Osteoblast (primary cell): ENCODE results near the gene NCEH1. TPM values are rescaled to one million over a fixed set of nuclear protein-coding genes. Genes with fewer than 3 reads are reported as not detected.

Experiments used
- DNase-seq: peaks from one replicate; pipeline ENCODE4 v3.0.0; 2011; ENCODE audit warnings: low spot score, mixed read lengths; ENCODE audit not compliant: insufficient read length; ENCODE audit errors: missing footprints
- H2AFZ ChIP-seq: 2 replicates; pipeline ENCODE4 v1.6.0; 2011; ENCODE audit warnings: mild to moderate bottlenecking, low read length
- H3K27ac ChIP-seq: 2 replicates; pipeline ENCODE4 v1.5.1; 2011; ENCODE audit warnings: mild to moderate bottlenecking, low read depth, low read length, moderate library complexity
- H3K27me3 ChIP-seq: 2 replicates; pipeline ENCODE4 v1.6.0; 2012; ENCODE audit warnings: mild to moderate bottlenecking, control low read depth, inconsistent platforms, low read length, moderate library complexity; ENCODE audit not compliant: insufficient read depth
- H3K36me3 ChIP-seq: 2 replicates; pipeline ENCODE4 v1.5.1; 2011; ENCODE audit warnings: mild to moderate bottlenecking, low read length, control low read depth, moderate library complexity; ENCODE audit not compliant: insufficient read depth
- H3K4me1 ChIP-seq: 2 replicates; pipeline ENCODE4 v1.5.1; 2011; ENCODE audit warnings: mild to moderate bottlenecking, low read length, control low read depth, moderate library complexity; ENCODE audit not compliant: insufficient read depth
- H3K4me2 ChIP-seq: 2 replicates; pipeline ENCODE4 v1.6.0; 2011; ENCODE audit warnings: mild to moderate bottlenecking, low read length; ENCODE audit not compliant: insufficient read depth
- H3K4me3 ChIP-seq: fragments of 200-600 bp; sonication (generic); 3 replicates; pipeline ENCODE4 v1.5.1; 2012; ENCODE audit warnings: mild to moderate bottlenecking, low read length, inconsistent platforms; ENCODE audit not compliant: insufficient read depth
- H3K79me2 ChIP-seq: 2 replicates; pipeline ENCODE4 v1.6.0; 2012; ENCODE audit warnings: mild to moderate bottlenecking, low read length, control low read depth, inconsistent platforms; ENCODE audit not compliant: insufficient read depth
- H3K9me3 ChIP-seq: 2 replicates; pipeline ENCODE4 v1.5.1; 2011; ENCODE audit warnings: low read depth, low read length, control low read depth
- H4K20me1 ChIP-seq: 2 replicates; pipeline ENCODE4 v1.6.0; 2012; ENCODE audit warnings: mild to moderate bottlenecking, low read length, control low read depth; ENCODE audit not compliant: insufficient read depth
- CTCF ChIP-seq: IDR thresholded peaks from 2 replicates; pipeline ENCODE4 v1.5.1; 2011; ENCODE audit warnings: mild to moderate bottlenecking, low read depth, low read length, moderate library complexity; ENCODE audit errors: extremely low read depth
- total RNA-seq: library from RNA; depleted of rRNA; stranded (reverse); fragments of >200 nt; gene quantifications from 2 replicates; pipeline ENCODE4 v1.2.3, GENCODE V29; 2012

The NCEH1 gene
- total RNA-seq, 1 donor, result 10.9 TPM

GRCh38 chr3:172592898-172593669 lies 117.8 kb downstream of the NCEH1 start:
- Histone ChIP-seq H2AFZ (peak overlapping the region; percentile 39), H3K4me1 (peaks cover 4% of the 10 kb centered on the region), H4K20me1 (no peaks in the 10 kb centered on the region), H3K36me3 (no peaks in the 10 kb centered on the region), H3K27ac (no peak overlapping the region), H3K9me3 (no peaks in the 10 kb centered on the region), H3K79me2 (no peaks in the 10 kb centered on the region), H3K4me3 (no peak overlapping the region), H3K27me3 (no peaks in the 10 kb centered on the region), H3K4me2 (no peak overlapping the region)
- TF ChIP-seq CTCF, result no peak
- no peak for DNase-seq

GRCh38 chr3:172591876-172592771 lies 118.7 kb downstream of the NCEH1 start:
- Histone ChIP-seq H2AFZ (no peak overlapping the region), H3K36me3 (no peaks in the 10 kb centered on the region), H3K9me3 (no peaks in the 10 kb centered on the region), H3K27ac (no peak overlapping the region), H3K4me2 (no peak overlapping the region), H3K4me1 (peaks cover 4% of the 10 kb centered on the region), H4K20me1 (no peaks in the 10 kb centered on the region), H3K79me2 (no peaks in the 10 kb centered on the region), H3K27me3 (no peaks in the 10 kb centered on the region), H3K4me3 (no peak overlapping the region)
- no peak for TF ChIP-seq CTCF
- peak; percentile 35 for DNase-seq

GRCh38 chr3:172591125-172591605 lies 119.7 kb downstream of the NCEH1 start:
- Histone ChIP-seq H3K4me2 (no peak overlapping the region), H2AFZ (no peak overlapping the region), H3K79me2 (no peaks in the 10 kb centered on the region), H4K20me1 (no peaks in the 10 kb centered on the region), H3K4me1 (peaks cover 4% of the 10 kb centered on the region), H3K27ac (no peak overlapping the region), H3K36me3 (no peaks in the 10 kb centered on the region), H3K27me3 (no peaks in the 10 kb centered on the region), H3K9me3 (no peaks in the 10 kb centered on the region), H3K4me3 (no peak overlapping the region)
- DNase-seq, result peak; percentile 37
- TF ChIP-seq CTCF, result no peak

DNA sequence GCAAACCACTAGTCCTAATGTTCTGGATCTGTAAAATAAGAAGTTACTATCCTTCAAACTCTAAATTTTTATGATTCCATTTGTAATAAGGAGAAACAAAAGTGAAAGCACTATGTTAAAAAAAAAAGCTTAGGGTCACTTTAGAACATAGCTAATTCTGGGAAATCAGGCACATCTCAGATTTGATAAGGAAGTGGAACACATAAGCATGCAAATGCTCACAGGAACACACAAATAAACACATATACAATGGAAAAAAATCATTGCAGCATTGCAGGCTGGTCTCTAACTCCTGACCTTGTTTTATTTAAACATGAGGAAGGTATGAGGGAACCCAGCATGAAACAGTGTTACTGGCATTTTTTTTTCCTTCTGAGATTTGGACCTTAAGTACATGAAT lies 124.4 kb downstream of the NCEH1 start:
- no peaks in the 10 kb centered on the region for H4K20me1 ChIP-seq
- no peak overlapping the region for H3K4me3 ChIP-seq
- H3K4me1 ChIP-seq, result no peaks in the 10 kb centered on the region
- peak overlapping the region; percentile 61 for H2AFZ ChIP-seq
- H3K27me3 ChIP-seq, result no peaks in the 10 kb centered on the region
- no peaks in the 10 kb centered on the region for H3K79me2 ChIP-seq
- no peak overlapping the region for H3K27ac ChIP-seq
- peak overlapping the region; percentile 59 for H3K4me2 ChIP-seq
- no peaks in the 10 kb centered on the region for H3K9me3 ChIP-seq
- no peak for DNase-seq
- no peaks in the 10 kb centered on the region for H3K36me3 ChIP-seq
- TF ChIP-seq CTCF, result no peak
